ENCODE data around the gene SLC9B2.

GRCh38 chr4:103060453-103061148 lies 16.0 kb downstream of the SLC9B2 start:
- TF ChIP-seq CTCF (IDR thresholded peaks at IDR 0.05), result no peak
- no peak for TF ChIP-seq EZH2 (IDR thresholded peaks at IDR 0.05)

Data from neural progenitor cell (in vitro differentiated cells).